ENCODE measurements around the gene SGO1. TPM values are rescaled to one million over a fixed set of nuclear protein-coding genes. Genes with fewer than 3 reads are reported as not detected.

Gene SGO1
- 10 to 100 TPM in 1 of 2 donors, 1 to 10 TPM in 1; 4.0 to 19.5 TPM for total RNA-seq

GRCh38 chr3:20185679-20186599, at the start of gene SGO1:
SGO1 (minus strand) TSS chr3:20186206; CDS start chr3:20184027, 2,179 bp downstream.
- no peak for TF ChIP-seq CTCF (IDR thresholded peaks at IDR 0.05)
- H3K9ac ChIP-seq (ENCODE audit: low read depth in 2 of 2, low read length in 2 of 2): peak within 1 kb of the TSS; percentile 71 to 76
- no peaks in the 10 kb centered on the region for H3K27me3 ChIP-seq
- H3K4me1 ChIP-seq: no peaks in the 10 kb centered on the region
- peak within 1 kb of the TSS; percentile 59 for H3K4me3 ChIP-seq
- DNase-seq: peak; percentile 100
- intact Hi-C loops (cut with DNase I): loop anchor here (5.0 kb wide), 3 partner anchors 139 to 299 kb away; partner anchors contain the start of gene RAB5A
- H3K27ac ChIP-seq: peak within 1 kb of the TSS; percentile 95
- H3K36me3 ChIP-seq: no peaks in the 10 kb centered on the region
- no peaks in the 10 kb centered on the region for H3K9me3 ChIP-seq

- H3K4me1 ChIP-seq: no peaks in the 10 kb centered on the region
- no peaks in the 10 kb centered on the region for H3K9me3 ChIP-seq
- H3K4me3 ChIP-seq: no peak overlapping the region
- no peak overlapping the region for H3K9ac ChIP-seq (ENCODE audit: low read depth in 2 of 2, low read length in 2 of 2)
- H3K36me3 ChIP-seq: no peaks in the 10 kb centered on the region
- TF ChIP-seq CTCF (IDR thresholded peaks at IDR 0.05): no peak
- intact Hi-C loops (cut with DNase I): no loop called here
- no peak for DNase-seq
- H3K27ac ChIP-seq: no peak overlapping the region
- no peaks in the 10 kb centered on the region for H3K27me3 ChIP-seq
These were observed 49.8 kb upstream of the SGO1 start for GRCh38 chr3:20235796-20236195.

- intact Hi-C loops (cut with DNase I): no loop called here
- H3K27ac ChIP-seq: no peak overlapping the region
- no peaks in the 10 kb centered on the region for H3K9me3 ChIP-seq
- no peak overlapping the region for H3K9ac ChIP-seq (ENCODE audit: low read depth in 2 of 2, low read length in 2 of 2)
- H3K36me3 ChIP-seq: no peaks in the 10 kb centered on the region
- no peak for TF ChIP-seq CTCF (IDR thresholded peaks at IDR 0.05)
- no peaks in the 10 kb centered on the region for H3K4me1 ChIP-seq
- H3K4me3 ChIP-seq: no peak overlapping the region
- H3K27me3 ChIP-seq: no peaks in the 10 kb centered on the region
- DNase-seq: no peak
These were observed 47.1 kb upstream of the SGO1 start for GRCh38 chr3:20232906-20233780.

GRCh38 chr3:20230954-20231353, 44.9 kb upstream of the SGO1 start:
- no peak for TF ChIP-seq CTCF (IDR thresholded peaks at IDR 0.05)
- Histone ChIP-seq H3K36me3 (no peaks in the 10 kb centered on the region), H3K4me3 (no peak overlapping the region), H3K4me1 (no peaks in the 10 kb centered on the region), H3K9me3 (no peaks in the 10 kb centered on the region), H3K9ac (ENCODE audit: low read depth in 2 of 2, low read length in 2 of 2) (no peak overlapping the region), H3K27ac (no peak overlapping the region), H3K27me3 (peaks cover 3% of the 10 kb centered on the region)
- intact Hi-C loops (cut with DNase I): no loop called here
- DNase-seq: no peak

- no peak for DNase-seq
- intact Hi-C loops (cut with DNase I): no loop called here
These were observed 39.8 kb upstream of the SGO1 start for GRCh38 chr3:20225769-20226168.

More at GRCh38 chr3:20225769-20226168, 39.8 kb upstream of the SGO1 start:
- Histone ChIP-seq H3K27ac (no peak overlapping the region), H3K9me3 (no peaks in the 10 kb centered on the region), H3K27me3 (peaks cover 3% of the 10 kb centered on the region), H3K4me1 (no peaks in the 10 kb centered on the region), H3K9ac (ENCODE audit: low read depth in 2 of 2, low read length in 2 of 2) (no peak overlapping the region), H3K4me3 (no peak overlapping the region), H3K36me3 (no peaks in the 10 kb centered on the region)
- TF ChIP-seq CTCF (IDR thresholded peaks at IDR 0.05): no peak

Data from colonic mucosa (tissue), 4 donors.